ENCODE measurements around the gene CLRN2. TPM values are rescaled to one million over a fixed set of nuclear protein-coding genes. Genes with fewer than 3 reads are reported as not detected.

The CLRN2 gene
- total RNA-seq, 1 experiment from 2014 or later, result not detected

- TF ChIP-seq EZH2phosphoT487 (IDR thresholded peaks at IDR 0.05; ENCODE audit: borderline replicate concordance) (no peak), ZFX (IDR thresholded peaks at IDR 0.05) (no peak), CEBPB (IDR thresholded peaks at IDR 0.05; ENCODE audit: low read depth) (no peak), TCF7L2 (IDR thresholded peaks at IDR 0.05; ENCODE audit: borderline replicate concordance, extremely low read depth, insufficient read depth, insufficient read length) (no peak), SIN3A (IDR thresholded peaks at IDR 0.05; ENCODE audit: low read depth) (no peak), EZH2 (IDR thresholded peaks at IDR 0.05) (no peak), RAD21 (IDR thresholded peaks at IDR 0.05; ENCODE audit: low read depth) (no peak), YY1 (IDR thresholded peaks at IDR 0.05; ENCODE audit: extremely low read depth, insufficient replicate concordance, low read depth, low read length) (no peak), MAX (IDR thresholded peaks at IDR 0.05) (no peak), POLR2A (IDR thresholded peaks at IDR 0.05; ENCODE audit: borderline replicate concordance, extremely low read depth, insufficient read depth, insufficient read length) (no peak), ZNF274 (IDR thresholded peaks at IDR 0.05; ENCODE audit: low read depth, low read length) (no peak), SRF (IDR thresholded peaks at IDR 0.05; ENCODE audit: low read depth) (no peak), EGR1 (IDR thresholded peaks at IDR 0.05; ENCODE audit: low read depth) (no peak), SP1 (IDR thresholded peaks at IDR 0.05; ENCODE audit: low read depth) (no peak), JUND (IDR thresholded peaks at IDR 0.05) (no peak), CBX3 (IDR thresholded peaks at IDR 0.05; ENCODE audit: low read depth) (no peak)
- TF ChIP-seq, protein P1, sequence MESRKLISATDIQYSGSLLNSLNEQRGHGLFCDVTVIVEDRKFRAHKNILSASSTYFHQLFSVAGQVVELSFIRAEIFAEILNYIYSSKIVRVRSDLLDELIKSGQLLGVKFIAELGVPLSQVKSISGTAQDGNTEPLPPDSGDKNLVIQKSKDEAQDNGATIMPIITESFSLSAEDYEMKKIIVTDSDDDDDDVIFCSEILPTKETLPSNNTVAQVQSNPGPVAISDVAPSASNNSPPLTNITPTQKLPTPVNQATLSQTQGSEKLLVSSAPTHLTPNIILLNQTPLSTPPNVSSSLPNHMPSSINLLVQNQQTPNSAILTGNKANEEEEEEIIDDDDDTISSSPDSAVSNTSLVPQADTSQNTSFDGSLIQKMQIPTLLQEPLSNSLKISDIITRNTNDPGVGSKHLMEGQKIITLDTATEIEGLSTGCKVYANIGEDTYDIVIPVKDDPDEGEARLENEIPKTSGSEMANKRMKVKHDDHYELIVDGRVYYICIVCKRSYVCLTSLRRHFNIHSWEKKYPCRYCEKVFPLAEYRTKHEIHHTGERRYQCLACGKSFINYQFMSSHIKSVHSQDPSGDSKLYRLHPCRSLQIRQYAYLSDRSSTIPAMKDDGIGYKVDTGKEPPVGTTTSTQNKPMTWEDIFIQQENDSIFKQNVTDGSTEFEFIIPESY (IDR thresholded peaks at IDR 0.05; ENCODE audit: extremely low read depth, insufficient replicate concordance, low read length), result no peak
- RAD21 ChIA-PET (ENCODE audit: low non-redundant PET in 1 of 2, low total read pairs in 2 of 2, uncharacterized antibody in 2 of 2, unreplicated experiment in 2 of 2), result no interaction called here
- Histone ChIP-seq H3K4me3 (replicated peaks in 1 of 2; ENCODE audit: low read depth in 1 of 2, low read length in 2 of 2) (no peak overlapping the region), H4K20me1 (ENCODE audit: insufficient read depth) (no peaks in the 10 kb centered on the region; the same call in 1 of the 2 replicates), H3K79me2 (ENCODE audit: insufficient read depth, low read length) (peaks cover 14% of the 10 kb centered on the region), H3K9ac (ENCODE audit: low read length) (no peak overlapping the region), H3K27ac (ENCODE audit: low read depth, low read length) (no peak overlapping the region), H3K9me2 (ENCODE audit: insufficient read depth) (no peaks in the 10 kb centered on the region), H3K27me3 (ENCODE audit: insufficient read depth, low read length) (no peaks in the 10 kb centered on the region), H3K4me1 (ENCODE audit: control insufficient read depth in 1 of 2, insufficient read depth in 2 of 2, low read length in 2 of 2) (no peaks in the 10 kb centered on the region), H2AFZ (ENCODE audit: low read depth, low read length, poor library complexity, severe bottlenecking) (no peak overlapping the region), H3K9me3 (ENCODE audit: control insufficient read depth in 1 of 2, insufficient read depth in 1 of 2, low read depth in 1 of 2, low read length in 2 of 2) (no peaks in the 10 kb centered on the region), H3K36me3 (ENCODE audit: control insufficient read depth in 1 of 2, insufficient read depth in 2 of 2, low read length in 2 of 2) (peaks cover 31 to 41% of the 10 kb centered on the region in 2 experiments; a peak in 3 of 4 replicates), H3K4me2 (ENCODE audit: low read length) (no peak overlapping the region)
- intact Hi-C loops (cut with micrococcal nuclease), result no loop called here
- POLR2A ChIA-PET, result no interaction called here
- DNase-seq (ENCODE audit: low read depth, low spot score) (no peak), ATAC-seq (no peak)
- no TSS peak for BruUV-seq (replicated peaks)
- CTCF ChIA-PET, result no interaction called here
Observed at GRCh38 chr4:17500574-17500973, 14.4 kb upstream of the CLRN2 start.

Measured in HCT116 (cell line).